ENCODE results near the gene GALNT15.

GALNT15 gene

DNA sequence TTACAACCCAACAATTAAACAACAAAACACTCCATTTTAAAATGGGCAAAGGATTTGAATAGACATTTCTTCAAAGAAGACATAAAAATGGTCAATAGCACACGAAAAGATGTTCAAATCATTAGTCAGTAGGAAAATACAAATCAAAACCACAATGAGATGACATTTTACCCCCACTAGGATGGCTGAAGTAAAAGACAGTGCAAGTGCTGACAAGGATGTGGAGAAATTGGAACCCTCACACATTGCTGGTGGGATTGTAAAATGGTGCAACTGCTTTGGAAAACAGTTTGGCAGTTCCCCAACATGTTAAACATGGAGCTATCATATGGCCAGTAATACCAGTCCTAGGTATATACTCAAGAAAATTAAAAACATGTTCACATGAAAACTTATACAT is 11.6 kb downstream of the GALNT15 start:
- H3K4me3 ChIP-seq (ENCODE audit: low read length): no peak overlapping the region
- H3K27ac ChIP-seq (ENCODE audit: low read length): no peak overlapping the region
- H3K4me1 ChIP-seq (ENCODE audit: control insufficient read depth, insufficient read depth, low read length): no peaks in the 10 kb centered on the region
- DNase-seq (ENCODE audit: low read depth, low spot score): no peak
- no peaks in the 10 kb centered on the region for H3K36me3 ChIP-seq (ENCODE audit: control insufficient read depth, insufficient read depth, low read length)
- H3K9me3 ChIP-seq (ENCODE audit: control insufficient read depth, insufficient read depth, low read length): no peaks in the 10 kb centered on the region
- no CpG with 5 or more reads among the region's 1 CpG for WGBS (ENCODE audit: insufficient coverage, insufficient read length)
- H3K27me3 ChIP-seq (ENCODE audit: control insufficient read depth, insufficient read depth, low read length): no peaks in the 10 kb centered on the region

- H3K4me3 ChIP-seq (ENCODE audit: low read length): no peak overlapping the region
- DNase-seq (ENCODE audit: low read depth, low spot score): no peak
- no peak overlapping the region for H3K27ac ChIP-seq (ENCODE audit: low read length)
- H3K27me3 ChIP-seq (ENCODE audit: control insufficient read depth, insufficient read depth, low read length): no peaks in the 10 kb centered on the region
- H3K36me3 ChIP-seq (ENCODE audit: control insufficient read depth, insufficient read depth, low read length): no peaks in the 10 kb centered on the region
- no CpG with 5 or more reads among the region's 3 CpGs for WGBS (ENCODE audit: insufficient coverage, insufficient read length)
- no peaks in the 10 kb centered on the region for H3K9me3 ChIP-seq (ENCODE audit: control insufficient read depth, insufficient read depth, low read length)
- no peaks in the 10 kb centered on the region for H3K4me1 ChIP-seq (ENCODE audit: control insufficient read depth, insufficient read depth, low read length)
Observed at GRCh38 chr3:16186565-16186964, 12.1 kb downstream of the GALNT15 start.

GRCh38 chr3:16187213-16187790 is 12.8 kb downstream of the GALNT15 start:
- Histone ChIP-seq H3K27ac (ENCODE audit: low read length) (no peak overlapping the region), H3K27me3 (ENCODE audit: control insufficient read depth, insufficient read depth, low read length) (no peaks in the 10 kb centered on the region), H3K36me3 (ENCODE audit: control insufficient read depth, insufficient read depth, low read length) (no peaks in the 10 kb centered on the region), H3K4me1 (ENCODE audit: control insufficient read depth, insufficient read depth, low read length) (no peaks in the 10 kb centered on the region), H3K4me3 (ENCODE audit: low read length) (no peak overlapping the region), H3K9me3 (ENCODE audit: control insufficient read depth, insufficient read depth, low read length) (no peaks in the 10 kb centered on the region)
- no peak for DNase-seq (ENCODE audit: low read depth, low spot score)
- WGBS (ENCODE audit: insufficient coverage, insufficient read length): no CpG with 5 or more reads among the region's 5 CpGs

GRCh38 chr3:16188071-16188470 is 13.6 kb downstream of the GALNT15 start:
- no peaks in the 10 kb centered on the region for H3K27me3 ChIP-seq (ENCODE audit: control insufficient read depth, insufficient read depth, low read length)
- H3K4me3 ChIP-seq (ENCODE audit: low read length): no peak overlapping the region
- no CpG with 5 or more reads among the region's 6 CpGs for WGBS (ENCODE audit: insufficient coverage, insufficient read length)
- DNase-seq (ENCODE audit: low read depth, low spot score): no peak
- no peaks in the 10 kb centered on the region for H3K4me1 ChIP-seq (ENCODE audit: control insufficient read depth, insufficient read depth, low read length)
- no peaks in the 10 kb centered on the region for H3K9me3 ChIP-seq (ENCODE audit: control insufficient read depth, insufficient read depth, low read length)
- H3K36me3 ChIP-seq (ENCODE audit: control insufficient read depth, insufficient read depth, low read length): no peaks in the 10 kb centered on the region
- no peak overlapping the region for H3K27ac ChIP-seq (ENCODE audit: low read length)

GRCh38 chr3:16189201-16189600 is 14.7 kb downstream of the GALNT15 start:
- no peaks in the 10 kb centered on the region for H3K9me3 ChIP-seq (ENCODE audit: control insufficient read depth, insufficient read depth, low read length)
- DNase-seq (ENCODE audit: low read depth, low spot score): no peak
- no peaks in the 10 kb centered on the region for H3K4me1 ChIP-seq (ENCODE audit: control insufficient read depth, insufficient read depth, low read length)
- no peaks in the 10 kb centered on the region for H3K27me3 ChIP-seq (ENCODE audit: control insufficient read depth, insufficient read depth, low read length)
- H3K36me3 ChIP-seq (ENCODE audit: control insufficient read depth, insufficient read depth, low read length): no peaks in the 10 kb centered on the region
- no peak overlapping the region for H3K4me3 ChIP-seq (ENCODE audit: low read length)
- no peak overlapping the region for H3K27ac ChIP-seq (ENCODE audit: low read length)

- Histone ChIP-seq H3K36me3 (ENCODE audit: control insufficient read depth, insufficient read depth, low read length) (no peaks in the 10 kb centered on the region), H3K27me3 (ENCODE audit: control insufficient read depth, insufficient read depth, low read length) (no peaks in the 10 kb centered on the region), H3K27ac (ENCODE audit: low read length) (no peak overlapping the region), H3K4me1 (ENCODE audit: control insufficient read depth, insufficient read depth, low read length) (no peaks in the 10 kb centered on the region), H3K4me3 (ENCODE audit: low read length) (no peak overlapping the region), H3K9me3 (ENCODE audit: control insufficient read depth, insufficient read depth, low read length) (no peaks in the 10 kb centered on the region)
- no peak for DNase-seq (ENCODE audit: low read depth, low spot score)
- WGBS (ENCODE audit: insufficient coverage, insufficient read length): no CpG with 5 or more reads among the region's 6 CpGs
Observed at GRCh38 chr3:16190704-16191103, 16.2 kb downstream of the GALNT15 start.

DNA sequence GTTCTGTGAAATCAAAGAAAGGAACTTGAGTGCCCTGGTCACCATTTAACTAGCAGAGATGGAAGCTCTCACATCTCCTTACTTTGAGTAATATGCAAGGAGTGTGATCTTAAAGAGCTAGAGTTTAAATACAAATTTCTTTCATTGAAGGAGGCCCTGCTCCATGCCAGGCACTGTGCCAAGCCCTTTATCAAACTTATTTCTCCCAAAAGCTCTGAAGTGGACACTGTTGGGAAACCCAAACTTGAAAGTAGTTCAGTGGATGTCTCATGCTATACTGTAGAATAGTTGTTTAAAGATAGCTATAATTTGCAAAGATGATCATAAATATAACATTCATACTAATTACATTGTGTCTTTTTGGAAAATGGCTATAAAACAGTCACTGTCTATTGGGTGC is 17.1 kb downstream of the GALNT15 start:
- Histone ChIP-seq H3K4me1 (ENCODE audit: control insufficient read depth, insufficient read depth, low read length) (no peaks in the 10 kb centered on the region), H3K36me3 (ENCODE audit: control insufficient read depth, insufficient read depth, low read length) (no peaks in the 10 kb centered on the region), H3K4me3 (ENCODE audit: low read length) (no peak overlapping the region), H3K27me3 (ENCODE audit: control insufficient read depth, insufficient read depth, low read length) (no peaks in the 10 kb centered on the region), H3K9me3 (ENCODE audit: control insufficient read depth, insufficient read depth, low read length) (no peaks in the 10 kb centered on the region), H3K27ac (ENCODE audit: low read length) (no peak overlapping the region)
- DNase-seq (ENCODE audit: low read depth, low spot score): no peak

- H3K27me3 ChIP-seq (ENCODE audit: control insufficient read depth, insufficient read depth, low read length): no peaks in the 10 kb centered on the region
- no peak for DNase-seq (ENCODE audit: low read depth, low spot score)
- H3K27ac ChIP-seq (ENCODE audit: low read length): no peak overlapping the region
- H3K36me3 ChIP-seq (ENCODE audit: control insufficient read depth, insufficient read depth, low read length): no peaks in the 10 kb centered on the region
- WGBS (ENCODE audit: insufficient coverage, insufficient read length): no CpG with 5 or more reads among the region's 5 CpGs
- no peaks in the 10 kb centered on the region for H3K4me1 ChIP-seq (ENCODE audit: control insufficient read depth, insufficient read depth, low read length)
- H3K4me3 ChIP-seq (ENCODE audit: low read length): no peak overlapping the region
- no peaks in the 10 kb centered on the region for H3K9me3 ChIP-seq (ENCODE audit: control insufficient read depth, insufficient read depth, low read length)
Observed at GRCh38 chr3:16192176-16192811, 17.8 kb downstream of the GALNT15 start.

DNA sequence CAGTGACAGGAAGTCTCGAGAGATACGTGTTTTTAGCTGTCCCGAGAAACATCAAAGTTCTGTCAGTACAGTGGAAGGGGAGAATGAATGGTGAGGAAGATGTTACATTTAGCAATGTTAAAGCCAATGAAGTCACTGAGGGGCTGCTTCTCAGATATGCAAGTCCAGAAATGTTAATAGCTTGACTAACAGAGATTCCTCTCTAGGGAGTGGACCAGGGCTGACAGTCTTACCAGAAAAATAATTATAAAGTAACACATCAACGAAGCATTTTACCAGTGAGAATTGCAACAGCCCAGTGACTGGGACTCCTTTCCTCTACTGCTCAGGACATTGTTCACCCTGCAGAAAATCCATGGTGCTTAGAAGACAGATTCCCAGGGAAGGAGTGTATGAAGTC is 23.9 kb downstream of the GALNT15 start:
- H3K4me1 ChIP-seq (ENCODE audit: control insufficient read depth, insufficient read depth, low read length): no peaks in the 10 kb centered on the region
- no peak overlapping the region for H3K4me3 ChIP-seq (ENCODE audit: low read length)
- no peaks in the 10 kb centered on the region for H3K36me3 ChIP-seq (ENCODE audit: control insufficient read depth, insufficient read depth, low read length)
- H3K27ac ChIP-seq (ENCODE audit: low read length): no peak overlapping the region
- no peaks in the 10 kb centered on the region for H3K27me3 ChIP-seq (ENCODE audit: control insufficient read depth, insufficient read depth, low read length)
- no peaks in the 10 kb centered on the region for H3K9me3 ChIP-seq (ENCODE audit: control insufficient read depth, insufficient read depth, low read length)
- WGBS (ENCODE audit: insufficient coverage, insufficient read length): no CpG with 5 or more reads among the region's 4 CpGs
- no peak for DNase-seq (ENCODE audit: low read depth, low spot score)

DNA sequence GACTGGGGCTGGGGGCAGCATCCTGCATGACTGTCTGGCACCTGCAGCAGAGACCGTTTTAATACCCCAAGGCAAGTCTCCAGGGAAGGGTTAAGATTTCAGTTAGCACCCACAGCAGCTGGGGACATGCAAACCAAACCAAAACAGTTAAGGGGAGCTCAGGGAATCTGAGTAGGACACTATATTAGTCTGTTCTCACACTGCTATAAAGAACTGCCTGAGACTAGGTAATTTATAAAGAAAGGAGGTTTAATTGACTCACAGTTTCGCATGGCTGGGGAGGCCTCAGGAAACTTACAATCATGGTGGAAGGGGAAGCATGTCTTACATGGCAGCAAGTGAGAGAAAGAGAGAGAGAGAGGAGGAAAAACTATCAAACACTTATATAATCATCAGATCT is 25.3 kb downstream of the GALNT15 start:
- Histone ChIP-seq H3K4me3 (ENCODE audit: low read length) (no peak overlapping the region), H3K9me3 (ENCODE audit: control insufficient read depth, insufficient read depth, low read length) (no peaks in the 10 kb centered on the region), H3K27me3 (ENCODE audit: control insufficient read depth, insufficient read depth, low read length) (no peaks in the 10 kb centered on the region), H3K36me3 (ENCODE audit: control insufficient read depth, insufficient read depth, low read length) (no peaks in the 10 kb centered on the region), H3K4me1 (ENCODE audit: control insufficient read depth, insufficient read depth, low read length) (no peaks in the 10 kb centered on the region), H3K27ac (ENCODE audit: low read length) (no peak overlapping the region)
- DNase-seq (ENCODE audit: low read depth, low spot score): no peak
- no CpG with 5 or more reads among the region's 2 CpGs for WGBS (ENCODE audit: insufficient coverage, insufficient read length)

- Histone ChIP-seq H3K27me3 (ENCODE audit: control insufficient read depth, insufficient read depth, low read length) (no peaks in the 10 kb centered on the region), H3K4me1 (ENCODE audit: control insufficient read depth, insufficient read depth, low read length) (no peaks in the 10 kb centered on the region), H3K27ac (ENCODE audit: low read length) (no peak overlapping the region), H3K4me3 (ENCODE audit: low read length) (no peak overlapping the region), H3K36me3 (ENCODE audit: control insufficient read depth, insufficient read depth, low read length) (no peaks in the 10 kb centered on the region), H3K9me3 (ENCODE audit: control insufficient read depth, insufficient read depth, low read length) (no peaks in the 10 kb centered on the region)
- no CpG with 5 or more reads among the region's 8 CpGs for WGBS (ENCODE audit: insufficient coverage, insufficient read length)
- no peak for DNase-seq (ENCODE audit: low read depth, low spot score)
Observed at GRCh38 chr3:16200411-16200810, 25.9 kb downstream of the GALNT15 start.
